K562 (cell line): ENCODE data around the gene CWC22. TPM values are rescaled to one million over a fixed set of nuclear protein-coding genes. Genes with fewer than 3 reads are reported as not detected.

Experiments used
- BRF1 ChIP-seq: IDR thresholded peaks from 3 replicates; pipeline ENCODE4 v1.6.1; 2011; ENCODE audit warnings: borderline replicate concordance, mild to moderate bottlenecking; ENCODE audit not compliant: insufficient read length; ENCODE audit errors: extremely low read depth
- CTCFL ChIP-seq: IDR thresholded peaks from 2 replicates; pipeline ENCODE4 v1.6.1; 2011; ENCODE audit warnings: borderline replicate concordance, low read depth, mild to moderate bottlenecking, moderate library complexity, low read length; ENCODE audit not compliant: insufficient read depth, poor library complexity, severe bottlenecking
- FUS ChIP-seq: fragments of 200-400 bp; formaldehyde crosslinking; optimal IDR thresholded peaks from 2 replicates; pipeline ENCODE3; 2017; ENCODE audit warnings: low read depth, low read length
- KLF1 ChIP-seq: fragments of 450-650 bp; IDR thresholded peaks from 2 replicates; pipeline ENCODE4 v1.6.1; 2016; ENCODE audit warnings: missing genetic modification characterization, missing compliant biosample characterization
- MEIS2 ChIP-seq: fragments of 450-650 bp; IDR thresholded peaks from 2 replicates; pipeline ENCODE4 v1.6.1; 2014; ENCODE audit warnings: mild to moderate bottlenecking; ENCODE audit not compliant: partially characterized antibody
- RBM22 ChIP-seq: fragments of 200-400 bp; formaldehyde crosslinking; IDR thresholded peaks from 2 replicates; pipeline ENCODE4 v1.6.1; 2018; ENCODE audit warnings: low read length, low read depth; ENCODE audit not compliant: poor library complexity, severe bottlenecking
- TFAP4 ChIP-seq: sonication (generic); formaldehyde crosslinking; IDR thresholded peaks from 2 replicates; pipeline ENCODE4 v1.8.0; 2022; ENCODE audit warnings: missing genetic modification reagents, mild to moderate bottlenecking, moderate library complexity, borderline replicate concordance
- TSC22D4 ChIP-seq: fragments of 450-650 bp; IDR thresholded peaks from 2 replicates; pipeline ENCODE4 v1.6.1; 2016; ENCODE audit warnings: missing genetic modification characterization, missing biosample characterization, control low read depth
- ZKSCAN8 ChIP-seq: fragments of 200-800 bp; sonication (Bioruptor generic); IDR thresholded peaks from 2 replicates; pipeline ENCODE4 v1.6.1; 2016; ENCODE audit warnings: missing genetic modification characterization, missing compliant biosample characterization
- ZNF23 ChIP-seq: fragments of 250-450 bp; sonication (Bioruptor Pico); IDR thresholded peaks from 2 replicates; pipeline ENCODE4 v1.4.0; 2020; ENCODE audit warnings: mild to moderate bottlenecking
- polyA plus RNA-seq, 8 experiments: library from polyadenylated mRNA; depleted of rRNA in 4 of 8; stranded (reverse) in 5 of 8; unstranded in 3 of 8; fragments of >200 nt; fragmentation: Nextera tagmentation in 2 of 8; fragmentation: Illumina TruSeq in 1 of 8; extraction: Ambion mirVana in 2 of 8; extraction: Trizol in 1 of 8; gene quantifications; 2 replicates each; pipeline versions ENCODE4 v1.2.1 to v1.2.3, GENCODE V29; 2011 to 2014; ENCODE audit warnings: inconsistent platforms in 1 of 8, missing spikeins in 1 of 8
- total RNA-seq, 7 experiments: library from RNA; depleted of rRNA in 6 of 7; stranded (reverse); fragments of >200 nt in 6 of 7; fragmentation: Illumina TruSeq in 2 of 7; extraction: Trizol in 2 of 7; gene quantifications; 2 replicates each; pipeline versions ENCODE4 v1.2.1 to v1.2.3, GENCODE V29; 2011 to 2021; ENCODE audit warnings: low replicate concordance in 1 of 7

CWC22 gene
- total and polyA plus RNA-seq, 9 of the 15 experiments (the other 6 are each of a cell fraction or from before 2014, with no cell fraction given) = 14.5 to 54.2 (median 36.7) TPM

- TF ChIP-seq RBM22 (no peak), CTCFL (no peak), MEIS2 (no peak), FUS (no peak), ZNF23 (CRISPR knock-in tag) (no peak), TSC22D4 (tag) (no peak), TFAP4 (CRISPR knock-in tag) (no peak), BRF1 (no peak), ZKSCAN8 (no peak), KLF1 (tag) (no peak)
These were observed 2.4 kb downstream of the CWC22 start (continued) for GRCh38 chr2:180004731-180005130.
